Hippocampal formation (tissue), 2 donors: ENCODE measurements around the gene DPYSL4.
"Not testable (repeated sequence)": the region's sequence is repeated elsewhere in the genome, so short reads cannot be mapped to it uniquely, and the experiment has no call there.

Source experiments
- DNase-seq, 2 donors: peaks; one replicate each; lab custom pipeline; 2025; lab: John Stamatoyannopoulos, UW

The DPYSL4 gene

DNA sequence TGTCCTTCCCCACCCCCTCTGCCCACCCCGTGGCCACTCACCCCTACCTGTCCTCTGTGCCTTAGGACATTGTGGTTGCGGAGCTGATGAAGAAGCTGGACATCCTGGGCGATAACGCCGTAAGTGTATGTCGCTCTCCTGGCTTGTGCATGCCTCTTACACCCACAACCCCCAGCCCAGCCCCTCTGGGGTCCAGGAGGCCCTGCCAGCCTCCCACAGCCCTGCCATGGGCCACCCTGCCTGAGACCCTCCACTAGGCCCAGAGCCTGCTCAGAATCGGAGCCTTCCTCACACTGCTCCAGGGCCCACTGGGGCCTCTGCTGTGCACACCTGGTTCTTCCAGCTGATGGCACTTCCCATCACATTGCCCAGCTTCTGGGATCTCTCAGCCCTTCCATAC lies 36.8 kb upstream of the DPYSL4 start:
- no peak for DNase-seq

- DNase-seq, result no peak
These were observed 36.0 kb upstream of the DPYSL4 start for GRCh38 chr10:132150777-132151176.

- DNase-seq, result no peak
These were observed 35.3 kb upstream of the DPYSL4 start for GRCh38 chr10:132151286-132151950.

GRCh38 chr10:132151951-132152505 lies 34.7 kb upstream of the DPYSL4 start:
- no peak for DNase-seq

DNA sequence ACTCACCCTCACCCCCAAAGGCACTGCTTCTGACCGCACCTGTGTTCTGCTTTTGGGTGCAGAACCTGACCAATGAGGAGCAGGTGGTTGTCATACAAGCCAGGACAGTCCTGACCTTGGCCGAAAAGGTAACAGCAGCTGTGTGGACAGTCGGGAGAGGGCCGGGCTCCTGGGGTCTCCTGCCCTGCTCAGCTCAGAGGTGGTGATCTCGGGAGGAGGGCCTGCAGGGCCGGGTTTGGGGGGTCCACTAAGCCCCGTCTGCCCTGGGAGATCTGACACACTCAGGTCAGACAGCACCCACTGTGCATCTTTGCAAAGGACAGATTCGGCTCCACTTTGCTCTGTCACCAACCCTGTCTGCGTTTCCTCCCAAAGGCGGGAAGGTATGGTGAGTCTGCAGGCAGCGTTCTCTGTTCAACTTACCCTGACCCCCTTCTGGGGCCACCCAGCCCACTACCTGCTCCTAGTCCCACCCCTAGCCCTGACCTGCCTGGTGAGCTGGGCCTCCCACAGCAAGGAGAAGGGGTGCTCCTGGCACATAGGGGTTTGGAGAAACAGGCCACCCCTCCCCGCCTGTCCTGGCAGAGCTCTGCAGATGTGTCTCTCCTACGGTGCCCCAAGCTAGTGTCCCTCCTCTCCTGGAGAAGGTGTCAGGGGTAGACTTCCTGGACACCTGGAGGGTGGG lies 33.7 kb upstream of the DPYSL4 start:
- no peak for DNase-seq

GRCh38 chr10:132153616-132154217 lies 33.0 kb upstream of the DPYSL4 start:
- DNase-seq, result no peak

DNA sequence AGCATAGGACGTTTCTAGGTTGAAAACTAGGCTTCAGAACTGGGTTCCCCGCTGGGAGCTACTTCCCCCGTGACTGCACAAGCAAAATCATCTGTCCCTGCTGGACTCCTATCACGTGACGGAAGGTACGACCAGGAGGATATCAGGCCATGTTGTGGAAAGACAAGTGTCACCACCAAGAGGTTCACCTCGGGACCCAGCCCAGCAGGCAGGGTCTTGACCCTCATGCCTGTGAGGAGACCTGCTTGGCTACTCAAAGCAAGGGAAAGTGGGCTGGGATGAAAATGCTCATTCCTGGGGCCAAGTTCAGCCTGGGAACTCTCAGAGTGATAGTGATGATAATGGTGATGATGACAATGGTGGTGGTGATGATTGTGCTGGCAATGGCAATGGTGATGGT lies 32.3 kb upstream of the DPYSL4 start:
- DNase-seq, result no peak

DNA sequence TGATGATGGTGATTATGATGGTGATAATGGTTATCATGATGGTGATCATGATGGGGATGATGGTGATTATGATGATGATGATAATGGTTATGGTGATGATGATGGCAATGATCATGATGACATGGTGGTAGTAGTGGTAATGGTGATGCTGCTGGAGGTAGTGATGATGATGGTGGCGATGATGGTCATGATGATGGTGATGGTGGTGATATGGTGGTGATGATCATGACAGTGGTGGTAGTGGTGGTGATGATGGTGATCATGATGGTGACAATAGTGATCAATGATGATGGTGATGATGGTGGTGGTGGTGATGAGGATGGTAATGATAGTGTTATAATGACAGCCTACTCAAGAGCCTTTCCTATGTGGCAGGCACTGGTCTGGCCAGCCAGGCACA lies 31.8 kb upstream of the DPYSL4 start:
- DNase-seq, result no peak

DNA sequence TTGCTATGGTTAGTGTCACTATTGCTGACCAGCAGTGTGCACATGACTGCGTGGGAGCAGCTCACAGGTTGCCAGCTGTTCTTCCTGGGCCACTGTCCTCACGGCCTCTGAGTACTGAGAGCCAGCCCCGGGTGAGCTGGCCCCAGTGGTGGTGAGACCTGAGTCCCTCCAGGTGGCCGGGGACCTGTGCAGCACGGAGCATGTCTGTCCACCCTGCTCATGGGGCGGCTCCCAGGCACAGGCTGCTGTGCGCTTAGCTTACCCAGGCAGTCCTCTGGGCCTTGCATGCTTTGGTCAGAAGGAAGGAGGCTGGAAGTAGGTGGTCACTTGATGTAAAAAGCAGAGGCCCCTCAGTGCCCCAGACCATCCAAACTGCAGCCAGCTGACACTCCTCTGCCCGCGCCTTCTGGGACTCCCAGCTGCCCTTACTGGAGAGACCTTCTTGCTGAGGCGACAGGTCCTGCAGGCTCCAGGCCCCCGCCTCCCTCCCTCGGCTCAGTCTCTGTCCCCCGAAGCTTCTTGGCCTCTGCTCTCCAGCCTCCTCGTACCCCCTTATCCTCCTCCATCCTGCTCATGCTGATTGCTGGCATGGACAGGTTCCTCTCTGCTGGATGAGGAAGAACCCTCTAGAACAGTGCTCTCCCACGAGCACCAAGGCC lies 30.9 kb upstream of the DPYSL4 start:
- DNase-seq, result no peak

- DNase-seq, result no peak
These were observed 30.4 kb upstream of the DPYSL4 start for GRCh38 chr10:132156382-132156781.

DNA sequence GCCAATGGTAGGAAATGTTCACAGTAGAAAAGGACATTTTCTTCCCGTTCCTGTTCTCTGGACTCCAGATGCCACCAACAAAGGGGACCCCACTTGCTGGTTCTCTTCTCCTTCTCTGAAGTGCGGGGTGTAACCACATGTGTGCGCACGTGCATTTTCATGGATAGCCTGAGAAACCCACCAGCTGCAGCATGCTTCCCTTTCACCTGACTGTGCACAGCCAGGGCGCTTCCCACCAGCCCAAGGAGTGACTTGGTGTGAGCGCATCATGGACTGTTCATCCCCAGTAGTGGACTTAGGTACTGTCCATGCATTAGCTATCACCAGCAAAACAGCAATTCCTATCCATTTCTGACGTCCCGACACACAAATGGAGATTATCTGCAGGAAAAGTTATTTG lies 29.6 kb upstream of the DPYSL4 start:
- DNase-seq, result no peak

DNA sequence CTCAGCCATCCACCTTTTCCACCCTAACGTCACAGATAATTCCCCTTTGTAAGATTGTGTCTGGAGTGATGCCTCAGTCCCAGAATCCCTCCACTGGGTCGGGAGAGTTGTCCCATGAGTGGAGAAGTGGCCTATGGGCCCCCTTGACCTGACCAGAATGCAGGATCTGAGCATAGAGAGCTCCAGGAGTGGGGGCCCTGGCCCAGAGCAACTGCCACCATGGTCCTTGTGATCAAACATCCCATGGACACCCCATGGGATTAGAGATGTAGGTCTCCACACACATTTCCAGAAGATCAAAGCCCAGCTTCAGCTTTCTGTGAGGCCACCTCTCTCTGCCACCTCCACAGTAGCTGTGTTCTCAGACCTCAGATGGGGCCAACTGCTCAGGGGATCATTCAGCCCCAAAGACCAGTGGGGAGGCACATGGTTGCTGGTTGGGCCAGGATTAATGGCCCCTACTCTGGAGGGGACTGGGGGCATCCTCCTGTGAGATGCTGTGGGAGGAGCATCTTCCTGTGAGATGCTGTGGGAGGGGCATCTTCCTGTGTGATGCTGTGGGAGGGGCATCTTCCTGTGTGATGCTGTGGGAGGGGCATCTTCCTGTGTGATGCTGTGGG lies 28.5 kb upstream of the DPYSL4 start:
- no peak for DNase-seq

- no peak for DNase-seq
These were observed 27.9 kb upstream of the DPYSL4 start for GRCh38 chr10:132158823-132159222.

GRCh38 chr10:132159302-132160230 lies 27.2 kb upstream of the DPYSL4 start:
- DNase-seq, result not testable (repeated sequence)

- DNase-seq, result not testable (repeated sequence)
These were observed 26.5 kb upstream of the DPYSL4 start for GRCh38 chr10:132160231-132160630.

DNA sequence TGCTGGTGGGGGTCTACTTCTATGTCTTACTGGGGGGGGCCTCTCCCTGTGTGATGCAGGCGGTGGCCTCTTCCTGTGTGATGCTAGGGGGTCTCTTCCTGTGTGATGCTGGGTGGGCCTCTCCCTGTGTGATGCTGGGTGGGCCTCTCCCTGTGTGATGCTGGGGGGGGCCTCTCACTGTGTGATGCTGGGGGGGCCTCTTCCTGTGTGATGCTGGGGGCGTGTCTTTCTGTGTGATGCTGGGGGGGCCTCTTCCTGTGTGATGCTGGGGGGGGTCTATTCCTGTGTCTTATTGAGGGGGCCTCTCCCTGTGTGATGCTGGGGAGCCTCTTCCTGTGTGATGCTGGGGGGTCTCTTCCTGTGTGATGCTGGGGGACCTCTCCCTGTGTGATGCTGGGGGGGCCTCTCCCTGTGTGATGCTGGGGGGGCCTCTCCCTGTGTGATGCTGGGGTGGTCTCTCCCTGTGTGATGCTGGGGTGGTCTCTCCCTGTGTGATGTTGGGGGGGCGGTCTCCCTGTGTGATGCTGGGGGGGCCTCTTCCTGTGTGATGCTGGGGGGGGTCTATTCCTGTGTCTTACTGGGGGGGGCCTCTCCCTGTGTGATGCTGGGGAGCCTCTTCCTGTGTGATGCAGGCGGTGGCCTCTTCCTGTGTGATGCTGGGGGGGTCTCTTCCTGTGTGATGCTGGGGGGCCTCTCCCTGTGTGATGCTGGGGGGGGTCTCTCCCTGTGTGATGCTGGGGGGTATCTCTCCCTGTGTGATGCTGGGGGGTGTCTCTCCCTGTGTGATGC lies 25.7 kb upstream of the DPYSL4 start:
- not testable (repeated sequence) for DNase-seq

GRCh38 chr10:132162021-132162531 lies 24.7 kb upstream of the DPYSL4 start:
- DNase-seq, result no peak

DNA sequence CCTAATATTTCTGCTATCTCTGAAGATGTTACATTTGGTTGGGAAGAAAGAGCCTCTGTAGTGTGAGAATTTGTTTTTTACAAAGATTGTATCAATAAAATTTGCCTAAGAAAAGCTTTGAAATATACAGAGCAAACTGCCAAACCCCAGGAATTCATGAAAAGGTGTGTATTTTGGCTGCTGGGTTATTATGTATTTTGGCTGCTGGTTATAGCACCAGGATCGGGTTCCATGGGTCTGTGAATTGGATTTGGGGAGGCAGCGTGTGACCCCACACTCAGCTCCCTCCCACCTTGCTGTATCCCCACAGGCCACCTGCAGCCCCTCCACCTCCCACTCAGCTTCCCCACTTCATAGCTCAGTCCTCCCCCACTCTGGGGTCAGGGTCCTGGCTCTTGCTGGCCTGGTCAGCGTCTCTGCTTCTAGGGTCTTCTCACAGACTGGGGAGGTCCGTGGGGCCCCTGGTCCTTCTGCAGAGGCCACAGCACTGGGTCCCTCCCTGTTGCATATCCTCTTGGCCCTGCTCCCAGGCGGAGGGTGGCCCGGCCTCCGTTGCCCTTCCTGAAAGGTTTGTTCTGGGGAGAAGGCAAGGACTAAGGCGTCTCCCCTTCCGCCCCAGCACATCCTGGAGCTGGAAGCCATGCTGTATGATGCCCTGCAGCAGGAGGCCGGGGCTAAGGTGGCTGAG lies 24.0 kb upstream of the DPYSL4 start:
- DNase-seq, result no peak

- no peak for DNase-seq
These were observed 23.4 kb upstream of the DPYSL4 start for GRCh38 chr10:132163278-132163765.
